GM18868 (cell line): ENCODE measurements around the gene LRRC39.
"Not testable (repeated sequence)": the region's sequence is repeated elsewhere in the genome, so short reads cannot be mapped to it uniquely, and the experiment has no call there.

Source experiments
- ATAC-seq: cut with Tn5 transposase; IDR thresholded peaks from one replicate; pipeline ENCODE4 v1.9.1; 2021; ENCODE audit warnings: mild to moderate bottlenecking, moderate library complexity; ENCODE audit not compliant: unreplicated experiment

The LRRC39 gene

GRCh38 chr1:100178091-100178490 lies at the start of gene LRRC39:
Gene LRRC39, minus strand, starts transcription at chr1:100178256. Its CDS starts 9,740 bp downstream, at chr1:100168516.
- no peak for ATAC-seq

- no peak for ATAC-seq
These were observed 44.4 kb upstream of the LRRC39 start for GRCh38 chr1:100222428-100222827.

- no peak for ATAC-seq
These were observed 41.8 kb upstream of the LRRC39 start for GRCh38 chr1:100219883-100220282.

GRCh38 chr1:100219457-100219856 lies 41.4 kb upstream of the LRRC39 start:
- ATAC-seq: no peak

GRCh38 chr1:100217834-100218233 lies 39.8 kb upstream of the LRRC39 start:
- ATAC-seq: no peak

- no peak for ATAC-seq
These were observed 37.0 kb upstream of the LRRC39 start for GRCh38 chr1:100215101-100215500.

GRCh38 chr1:100213141-100213540 lies 35.1 kb upstream of the LRRC39 start:
- ATAC-seq: no peak

- no peak for ATAC-seq
These were observed 28.2 kb upstream of the LRRC39 start for GRCh38 chr1:100206301-100206700.

GRCh38 chr1:100205593-100205992 lies 27.5 kb upstream of the LRRC39 start:
- not testable (repeated sequence) for ATAC-seq

GRCh38 chr1:100205103-100205502 lies 27.0 kb upstream of the LRRC39 start:
- ATAC-seq: not testable (repeated sequence)

- not testable (repeated sequence) for ATAC-seq
These were observed 24.6 kb upstream of the LRRC39 start for GRCh38 chr1:100202703-100203102.

GRCh38 chr1:100200060-100200459 lies 22.0 kb upstream of the LRRC39 start:
- not testable (repeated sequence) for ATAC-seq

- ATAC-seq: no peak
These were observed 20.5 kb upstream of the LRRC39 start for GRCh38 chr1:100198596-100198995.

- peak; percentile 45 for ATAC-seq
These were observed 10.6 kb upstream of the LRRC39 start for GRCh38 chr1:100188617-100189016.

- ATAC-seq: no peak
These were observed 9.9 kb upstream of the LRRC39 start for GRCh38 chr1:100187912-100188311.

- peak; percentile 92 for ATAC-seq
These were observed 6.5 kb upstream of the LRRC39 start for GRCh38 chr1:100184536-100184935.

- no peak for ATAC-seq
These were observed 5.3 kb upstream of the LRRC39 start for GRCh38 chr1:100183370-100183769.

- ATAC-seq: no peak
These were observed 588 bp downstream of the LRRC39 start for GRCh38 chr1:100177295-100178041.

GRCh38 chr1:100168051-100168450 lies 10.0 kb downstream of the LRRC39 start:
- no peak for ATAC-seq

GRCh38 chr1:100164702-100165101 lies 13.4 kb downstream of the LRRC39 start:
- no peak for ATAC-seq

GRCh38 chr1:100164216-100164615 lies 13.8 kb downstream of the LRRC39 start:
- no peak for ATAC-seq

GRCh38 chr1:100162881-100163280 lies 15.2 kb downstream of the LRRC39 start:
- ATAC-seq: no peak

GRCh38 chr1:100152271-100152670 lies 25.8 kb downstream of the LRRC39 start:
- ATAC-seq: peak; percentile 93
